ENCODE data around the gene TMPRSS3.

Gene TMPRSS3

DNA sequence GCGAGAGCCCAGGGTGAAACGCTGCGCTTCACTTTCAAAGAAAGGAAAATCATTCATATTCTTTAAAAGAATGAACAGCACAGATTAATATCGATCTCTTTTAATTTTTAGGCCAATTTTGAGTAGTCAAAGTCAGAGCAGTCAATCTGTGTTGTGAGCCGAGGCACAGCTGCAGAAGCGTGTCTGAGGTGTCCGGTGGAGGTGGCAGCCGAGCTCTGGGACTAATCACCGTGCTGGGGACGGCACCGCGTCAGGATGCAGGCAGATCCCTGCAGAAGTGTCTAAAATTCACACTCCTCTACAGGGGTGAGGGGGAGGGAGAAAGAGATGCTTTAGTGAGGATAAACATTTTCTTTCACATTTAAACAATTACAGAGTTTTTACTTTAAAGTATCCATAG, 33.7 kb downstream of the TMPRSS3 start:
- DNase-seq (ENCODE audit: insufficient read length, low spot score) (no peak), FAIRE-seq (no peak)
- TF ChIP-seq CTCF (IDR thresholded peaks at IDR 0.05; ENCODE audit: insufficient read depth, missing control alignments), result no peak

DNA sequence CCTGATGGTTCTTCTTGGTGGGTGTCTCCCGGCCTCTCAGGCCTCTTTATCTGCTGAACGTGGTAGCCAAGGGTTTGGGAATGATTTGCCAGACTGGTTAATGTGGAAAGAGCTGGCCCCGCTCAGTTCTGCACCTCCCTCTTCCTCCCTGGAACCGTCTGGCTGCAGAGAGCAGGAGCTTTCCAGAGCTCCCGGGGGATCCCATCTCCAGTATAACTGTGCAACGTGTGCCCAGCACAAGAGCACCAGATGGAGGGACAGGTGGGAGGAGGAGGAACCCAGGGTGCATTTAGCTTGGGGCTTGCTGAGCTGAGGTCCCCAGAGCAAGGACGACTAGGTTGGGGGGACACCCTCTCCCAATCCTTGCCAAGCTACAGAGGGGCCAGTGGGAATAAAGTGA, 34.6 kb downstream of the TMPRSS3 start:
- FAIRE-seq (no peak), DNase-seq (ENCODE audit: insufficient read length, low spot score) (no peak)
- no peak for TF ChIP-seq CTCF (IDR thresholded peaks at IDR 0.05; ENCODE audit: insufficient read depth, missing control alignments)

DNA sequence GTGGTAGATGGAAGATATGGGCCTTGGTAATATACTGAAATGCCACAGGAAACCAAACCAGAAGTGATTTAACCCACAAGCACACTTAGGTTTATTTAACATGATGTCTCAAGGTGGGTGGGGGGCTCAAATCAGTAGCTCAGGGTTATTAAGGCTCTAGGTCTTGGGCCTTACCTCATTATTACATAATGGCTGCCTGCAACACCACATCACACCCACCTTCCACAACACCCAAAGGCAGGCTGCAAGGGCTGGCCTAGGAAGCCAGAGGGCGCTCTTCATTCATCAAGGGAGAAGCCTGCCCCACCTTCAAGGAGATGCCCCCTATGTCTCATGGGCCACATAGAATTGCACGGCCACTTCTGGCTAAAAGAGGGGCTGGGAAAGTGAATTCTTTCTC, 35.5 kb downstream of the TMPRSS3 start:
- TF ChIP-seq CTCF (IDR thresholded peaks at IDR 0.05; ENCODE audit: insufficient read depth, missing control alignments), result no peak
- FAIRE-seq (no peak), DNase-seq (ENCODE audit: insufficient read length, low spot score) (no peak)

GRCh38 chr21:42358937-42359336, 36.9 kb downstream of the TMPRSS3 start:
- DNase-seq (ENCODE audit: insufficient read length, low spot score) (no peak), FAIRE-seq (no peak)
- TF ChIP-seq CTCF (IDR thresholded peaks at IDR 0.05; ENCODE audit: insufficient read depth, missing control alignments), result no peak

DNA sequence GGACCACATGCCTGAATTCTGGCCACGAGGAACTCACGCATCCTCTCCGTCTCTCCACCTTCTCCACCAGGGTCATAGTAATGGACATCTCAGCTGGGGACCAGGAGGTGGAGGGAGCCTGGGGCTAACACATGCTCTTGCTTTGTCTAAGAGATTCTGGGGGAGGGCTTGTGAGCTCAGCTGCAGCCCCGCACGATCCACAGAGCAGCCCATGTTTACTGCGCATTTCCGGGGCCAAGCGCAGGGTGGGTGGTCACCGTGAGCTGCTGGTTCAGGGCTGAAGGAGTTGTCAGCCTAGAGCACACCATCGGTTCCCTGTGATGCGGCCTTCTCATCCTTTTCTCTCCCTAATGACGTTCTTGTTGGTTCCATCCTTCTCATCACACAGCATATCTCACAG, 37.6 kb downstream of the TMPRSS3 start:
- TF ChIP-seq CTCF (IDR thresholded peaks at IDR 0.05; ENCODE audit: insufficient read depth, missing control alignments), result no peak
- FAIRE-seq (no peak), DNase-seq (ENCODE audit: insufficient read length, low spot score) (no peak)

DNA sequence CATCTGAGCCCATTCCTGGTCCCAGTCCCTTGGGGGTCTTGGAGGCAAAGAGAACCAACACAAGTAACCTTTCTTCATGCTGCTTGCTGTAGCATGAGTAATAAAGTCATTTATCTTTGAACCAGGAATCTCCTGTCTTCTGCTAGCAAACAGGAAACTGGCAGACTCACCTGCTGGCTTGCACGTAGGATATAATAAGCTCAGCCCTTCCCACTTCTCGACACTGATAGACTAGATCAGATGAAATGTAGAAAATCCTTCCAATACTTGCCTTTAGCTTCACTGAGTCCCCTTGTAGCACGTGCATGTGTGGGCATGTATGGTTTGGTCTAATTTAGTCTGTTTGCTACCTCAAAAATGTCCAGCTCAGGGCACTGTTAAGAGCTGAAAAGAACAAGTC, 38.5 kb downstream of the TMPRSS3 start:
- TF ChIP-seq CTCF (IDR thresholded peaks at IDR 0.05; ENCODE audit: insufficient read depth, missing control alignments), result no peak
- DNase-seq (ENCODE audit: insufficient read length, low spot score) (no peak), FAIRE-seq (no peak)

GRCh38 chr21:42356650-42357049, 39.2 kb downstream of the TMPRSS3 start:
- TF ChIP-seq CTCF (IDR thresholded peaks at IDR 0.05; ENCODE audit: insufficient read depth, missing control alignments), result no peak
- DNase-seq (ENCODE audit: insufficient read length, low spot score) (no peak), FAIRE-seq (no peak)
